GM18867 (cell line): ENCODE data around the gene AQP12A.

Experiments used
- ATAC-seq: cut with Tn5 transposase; IDR thresholded peaks from one replicate; pipeline ENCODE4 v1.9.1; 2021; ENCODE audit warnings: mild to moderate bottlenecking, moderate library complexity; ENCODE audit not compliant: unreplicated experiment

Gene AQP12A

DNA sequence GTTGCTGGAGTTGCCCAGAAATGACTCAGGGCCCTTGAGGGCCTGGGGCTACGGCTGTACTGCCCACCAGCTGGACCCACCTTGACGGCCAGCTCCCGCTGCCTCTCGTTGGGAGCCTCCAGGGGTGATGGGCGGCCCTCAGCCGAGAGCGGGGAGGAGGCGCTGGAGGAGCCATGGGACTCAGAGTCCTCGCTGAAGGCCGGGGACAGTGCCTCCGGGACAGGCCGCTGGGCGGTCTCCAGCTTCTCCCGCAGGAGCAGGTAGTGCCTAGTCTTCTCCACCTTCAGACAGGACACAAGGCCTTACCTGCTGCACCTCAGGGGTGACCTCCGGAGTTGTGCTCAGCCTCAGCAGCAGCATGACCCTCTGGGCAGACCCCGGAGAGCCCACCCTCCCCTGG, 30.7 kb downstream of the AQP12A start:
- no peak for ATAC-seq

DNA sequence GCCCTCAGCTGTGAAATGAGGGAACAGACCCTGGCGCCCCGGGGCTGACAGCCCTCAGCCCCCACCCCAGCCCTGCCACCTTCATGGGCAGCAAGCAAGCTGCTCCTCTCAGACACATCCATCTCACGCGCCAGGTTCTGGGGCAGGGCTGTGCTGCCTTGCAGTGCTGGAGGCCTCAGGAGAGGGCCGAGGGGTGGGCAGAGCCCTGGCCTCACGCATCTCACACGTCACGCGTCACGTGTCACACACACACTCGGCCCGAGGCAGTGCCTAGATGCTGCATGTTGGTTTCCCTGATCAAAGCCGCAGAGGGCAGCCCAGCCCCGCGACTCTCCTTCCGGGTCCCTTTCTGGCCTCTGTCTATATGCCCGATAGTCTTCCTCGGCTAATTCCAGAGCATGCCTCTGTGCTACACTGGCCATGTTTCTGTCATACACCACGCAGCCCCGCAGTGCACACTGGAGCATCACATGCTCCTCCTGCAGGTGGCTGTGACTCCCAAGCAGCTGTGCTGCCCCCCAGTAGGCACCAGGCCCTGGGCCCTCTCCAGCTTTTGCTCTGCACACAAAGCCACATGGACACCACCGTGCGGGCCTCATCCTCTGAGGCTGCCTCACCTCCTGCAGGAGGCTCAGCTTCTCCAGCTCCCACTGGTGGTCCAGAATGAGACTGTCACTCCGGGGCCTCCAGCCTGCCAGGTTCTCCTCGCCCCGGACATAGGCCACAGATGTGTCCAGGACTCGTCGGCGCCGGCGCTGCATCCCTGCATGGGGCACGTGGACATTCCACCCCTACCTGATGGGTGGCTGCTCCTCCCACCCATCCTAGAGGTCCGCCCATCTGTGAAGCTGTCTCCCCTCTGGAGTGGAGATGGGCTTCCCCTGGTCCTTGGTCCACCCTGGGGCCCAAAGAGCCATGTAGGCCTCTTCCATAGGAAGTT, 31.4 kb downstream of the AQP12A start:
- no peak for ATAC-seq

DNA sequence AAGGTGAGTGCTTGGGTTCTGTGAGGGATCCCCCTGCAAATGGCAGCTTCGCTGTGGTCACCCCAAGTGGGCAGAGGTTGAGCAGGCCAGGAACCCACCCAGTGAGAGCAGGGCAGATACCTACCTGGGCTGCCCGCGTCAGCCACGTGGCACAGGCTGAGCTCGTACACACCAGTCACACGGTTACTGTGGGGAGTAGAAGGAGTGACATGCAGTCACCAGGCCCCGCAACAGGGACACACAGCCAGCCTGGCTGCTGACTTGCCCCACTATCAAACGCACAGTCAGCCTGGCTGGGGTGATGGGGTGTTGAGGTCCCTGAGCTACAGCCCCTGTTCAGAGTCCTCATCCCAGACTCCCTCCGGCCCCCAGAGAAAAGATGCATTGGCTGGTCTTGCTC, 32.2 kb downstream of the AQP12A start:
- ATAC-seq = no peak

DNA sequence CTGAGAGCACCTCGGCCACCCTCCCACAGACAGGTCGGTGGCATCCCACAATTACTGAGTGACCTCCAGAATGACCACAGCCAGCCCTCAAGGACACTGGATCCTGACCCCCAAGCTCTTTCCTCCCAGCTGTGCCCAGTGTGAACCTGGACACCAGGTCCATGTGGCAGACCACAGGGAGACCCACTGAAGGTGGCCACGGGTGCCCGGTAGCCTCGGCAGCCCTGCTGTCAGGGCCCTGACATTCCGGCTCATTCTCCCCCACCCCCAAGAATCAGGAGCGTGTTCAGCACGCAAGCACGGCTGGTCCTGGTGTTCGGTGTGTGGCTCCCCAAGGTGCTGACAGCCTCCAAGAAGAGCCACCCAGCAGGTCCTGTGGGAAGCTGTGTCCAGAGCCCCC, 32.8 kb downstream of the AQP12A start:
- ATAC-seq = no peak

DNA sequence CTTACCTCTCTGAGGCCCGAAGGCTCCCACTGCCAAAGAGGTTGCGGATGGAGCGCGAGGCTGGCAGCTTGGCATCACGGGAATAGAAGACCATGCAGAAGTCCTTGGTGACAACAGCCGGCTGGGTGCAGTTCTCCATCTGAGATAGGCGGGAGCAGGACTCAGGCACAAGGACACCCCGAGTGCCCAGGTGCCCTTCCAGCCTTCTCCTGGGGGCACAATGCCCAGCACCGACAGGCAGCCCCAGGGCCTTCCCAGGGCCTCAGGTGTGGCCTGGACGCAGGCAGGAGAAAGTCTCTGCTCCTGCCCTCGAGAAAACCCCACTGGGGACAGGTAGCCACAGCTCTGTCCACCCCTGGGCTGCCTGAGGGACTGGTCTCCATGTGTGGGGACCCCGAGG, 33.6 kb downstream of the AQP12A start:
- no peak for ATAC-seq

DNA sequence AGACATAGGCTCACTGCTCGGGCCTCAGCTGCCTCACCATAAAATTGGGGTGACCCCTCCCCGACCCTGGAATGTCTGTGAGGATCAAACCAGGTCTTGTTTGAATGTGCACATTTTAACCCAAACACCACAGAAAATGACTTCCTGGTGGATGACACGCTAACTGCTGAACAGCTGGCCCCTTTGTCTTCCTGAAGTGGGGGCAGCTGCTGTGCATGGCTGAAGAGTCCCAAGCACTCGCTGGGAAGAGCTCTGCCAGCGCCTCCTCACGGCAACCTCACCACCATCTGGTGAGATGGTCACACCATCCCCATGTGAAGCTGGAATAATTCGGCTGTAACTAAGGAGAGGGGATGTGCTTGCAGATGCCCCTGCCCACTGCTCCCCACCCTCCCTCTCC, 34.0 kb downstream of the AQP12A start:
- no peak for ATAC-seq

DNA sequence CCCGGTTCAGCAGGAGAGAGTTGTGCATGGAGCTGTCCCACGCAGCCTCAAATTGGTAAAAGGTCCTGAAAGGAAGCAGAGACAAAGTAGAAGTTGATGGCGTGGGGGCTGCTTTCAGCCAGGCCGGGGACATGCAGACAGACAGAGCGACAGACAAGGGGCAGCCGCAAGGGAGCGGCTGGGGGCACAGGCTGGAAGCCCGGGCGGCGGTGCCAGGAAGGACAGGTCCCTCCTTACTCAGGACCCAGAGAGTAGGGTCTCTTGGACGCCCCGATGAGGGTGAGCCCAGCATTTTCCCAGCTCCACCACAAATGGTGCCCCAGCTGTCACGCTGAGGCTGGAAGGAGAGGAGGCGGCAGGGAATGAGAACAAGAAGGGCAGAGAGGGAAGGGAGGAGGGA, 35.2 kb downstream of the AQP12A start:
- ATAC-seq = no peak

DNA sequence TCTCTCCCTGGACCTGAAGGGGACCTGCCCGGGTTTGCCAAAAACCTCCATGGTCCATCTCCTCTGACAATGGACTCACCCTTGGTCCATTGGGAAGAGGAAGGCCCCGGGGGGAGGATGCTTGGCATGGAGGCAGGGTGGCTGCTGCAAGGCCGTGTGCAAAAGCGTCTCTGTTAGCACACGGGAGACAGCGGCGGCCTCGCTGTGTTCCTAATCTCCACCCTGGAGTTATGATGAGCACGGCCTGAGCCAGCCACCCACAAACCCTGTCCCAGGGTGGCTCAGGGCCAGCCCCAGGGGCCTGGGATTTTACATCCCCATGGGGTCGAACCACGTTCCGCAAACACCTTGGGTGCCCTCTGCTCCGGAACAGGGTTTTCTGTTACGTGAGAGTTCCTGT, 35.8 kb downstream of the AQP12A start:
- ATAC-seq = no peak

DNA sequence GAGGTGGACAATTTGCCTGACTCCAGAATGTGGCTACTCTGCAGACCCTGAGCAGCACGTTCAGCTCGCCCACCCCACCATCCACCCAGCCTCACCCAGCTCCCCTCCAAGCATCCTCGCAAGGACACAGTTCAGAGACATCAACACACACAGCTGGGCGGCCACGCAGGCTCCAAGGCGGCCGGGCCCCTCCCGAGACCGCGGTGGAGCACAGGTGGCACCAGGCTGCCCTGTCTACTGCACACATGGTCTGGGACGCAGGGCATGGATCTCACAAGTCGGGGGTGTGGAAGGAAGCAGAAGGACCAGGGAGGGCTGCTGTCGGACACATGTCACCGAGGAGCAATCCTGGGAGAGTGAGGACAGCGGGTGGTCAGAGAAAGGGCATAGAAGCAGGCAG, 36.2 kb downstream of the AQP12A start:
- no peak for ATAC-seq

DNA sequence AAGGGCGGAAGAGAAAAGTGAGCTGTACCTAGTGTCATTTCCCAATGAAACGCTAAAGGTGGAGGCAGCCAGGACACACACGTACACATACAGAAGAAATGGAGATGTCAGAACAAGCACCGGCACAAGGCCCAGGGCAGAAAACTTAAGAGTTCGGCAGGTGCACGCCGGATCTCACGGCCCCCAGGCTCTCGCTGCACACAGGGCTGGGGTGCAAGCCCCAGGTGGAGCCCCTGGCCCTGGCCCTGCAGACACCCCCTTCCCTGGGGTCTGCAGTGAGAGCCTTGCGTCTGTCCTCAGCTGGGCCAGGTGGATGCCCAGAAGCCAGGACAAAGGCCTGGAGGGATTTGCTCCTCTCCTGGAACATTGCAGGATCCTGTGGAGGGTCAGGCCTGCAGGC, 36.7 kb downstream of the AQP12A start:
- no peak for ATAC-seq

DNA sequence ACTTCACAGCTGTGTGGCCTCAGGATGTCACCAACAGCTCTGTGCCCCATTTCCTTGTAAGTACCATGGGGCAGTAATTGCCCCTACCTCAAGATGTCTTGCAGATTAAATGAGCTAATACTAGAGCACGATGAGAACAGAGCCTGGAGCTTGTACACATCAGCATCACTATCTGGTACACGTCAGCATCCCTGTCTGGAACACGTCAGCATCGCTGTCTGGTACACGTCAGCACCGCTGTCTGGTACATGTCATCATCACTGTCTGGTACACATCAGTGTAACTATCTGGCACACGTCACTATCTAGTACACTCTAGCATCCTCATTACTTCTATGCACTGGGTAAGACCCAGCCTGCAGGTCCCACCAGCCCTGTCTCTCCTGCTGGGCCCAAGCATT, 37.2 kb downstream of the AQP12A start:
- ATAC-seq = no peak

DNA sequence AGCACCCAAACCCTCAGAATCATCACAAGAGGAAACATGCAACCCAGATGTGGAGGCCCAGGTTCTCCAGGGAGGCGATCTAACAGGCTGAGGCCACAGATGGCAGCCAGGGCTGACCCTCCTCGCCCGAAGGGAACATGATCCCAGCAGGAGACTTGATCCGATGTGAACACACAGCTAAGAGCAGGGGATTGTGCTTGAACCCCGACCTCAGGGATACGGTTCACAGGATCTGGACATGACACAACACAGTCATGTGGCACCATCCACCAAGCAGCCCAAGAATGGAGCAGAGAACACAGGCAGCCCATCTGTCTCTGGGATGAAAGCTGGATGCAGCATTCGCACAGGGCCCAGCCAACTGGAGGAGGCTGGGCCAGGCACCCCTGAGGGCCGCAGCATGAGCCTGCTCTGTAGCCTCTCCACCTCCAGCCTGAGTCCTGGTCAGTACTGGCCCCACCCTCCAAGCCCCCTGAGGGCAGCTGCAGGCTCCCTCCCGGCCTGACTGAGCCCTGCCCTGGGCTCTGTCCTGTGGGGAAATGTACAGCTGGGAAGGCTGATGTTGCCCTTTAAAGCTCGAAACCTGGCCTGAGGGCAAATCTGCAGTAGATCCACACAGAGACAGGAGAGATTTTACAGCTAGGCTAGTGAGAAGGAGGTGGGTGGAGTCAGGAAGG, 39.0 kb downstream of the AQP12A start:
- ATAC-seq = no peak

DNA sequence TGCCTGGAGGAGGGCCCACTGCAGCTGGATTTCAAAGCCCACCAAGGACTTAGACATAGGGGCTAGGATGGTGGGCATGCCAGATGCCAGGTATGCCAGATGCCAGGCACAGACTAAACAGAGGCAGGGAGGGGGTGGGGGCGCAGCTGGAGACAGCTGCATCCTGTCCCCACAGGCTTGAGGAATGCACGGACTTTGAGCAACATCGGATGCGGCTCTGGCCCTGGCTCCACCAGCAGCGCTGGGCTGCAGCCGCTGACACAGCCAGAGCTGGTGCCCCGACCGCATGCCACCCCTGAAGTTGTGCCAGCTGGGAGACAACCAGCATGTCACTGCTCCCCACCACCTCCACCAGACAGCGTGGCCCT, 39.5 kb downstream of the AQP12A start:
- ATAC-seq = no peak

DNA sequence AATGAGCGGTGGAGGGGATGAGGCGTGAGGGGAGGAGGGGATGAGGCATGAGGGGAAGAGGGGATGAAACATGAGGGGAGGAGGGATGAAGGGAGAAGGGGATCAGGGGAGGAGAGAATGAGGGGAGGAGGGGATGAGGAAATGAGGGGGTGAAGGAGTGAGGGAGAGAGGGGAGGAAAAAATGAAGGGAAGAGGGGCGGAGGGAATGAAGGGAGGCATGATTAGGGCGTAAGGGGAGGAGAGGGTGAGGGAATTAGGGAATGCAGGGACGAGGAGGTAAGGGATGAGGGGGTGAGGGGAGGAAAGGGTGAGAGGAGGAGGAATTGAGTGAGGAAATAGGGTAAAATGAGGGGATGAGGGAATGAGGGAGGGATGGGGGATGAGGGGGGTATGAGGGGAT, 40.5 kb downstream of the AQP12A start:
- no peak for ATAC-seq

DNA sequence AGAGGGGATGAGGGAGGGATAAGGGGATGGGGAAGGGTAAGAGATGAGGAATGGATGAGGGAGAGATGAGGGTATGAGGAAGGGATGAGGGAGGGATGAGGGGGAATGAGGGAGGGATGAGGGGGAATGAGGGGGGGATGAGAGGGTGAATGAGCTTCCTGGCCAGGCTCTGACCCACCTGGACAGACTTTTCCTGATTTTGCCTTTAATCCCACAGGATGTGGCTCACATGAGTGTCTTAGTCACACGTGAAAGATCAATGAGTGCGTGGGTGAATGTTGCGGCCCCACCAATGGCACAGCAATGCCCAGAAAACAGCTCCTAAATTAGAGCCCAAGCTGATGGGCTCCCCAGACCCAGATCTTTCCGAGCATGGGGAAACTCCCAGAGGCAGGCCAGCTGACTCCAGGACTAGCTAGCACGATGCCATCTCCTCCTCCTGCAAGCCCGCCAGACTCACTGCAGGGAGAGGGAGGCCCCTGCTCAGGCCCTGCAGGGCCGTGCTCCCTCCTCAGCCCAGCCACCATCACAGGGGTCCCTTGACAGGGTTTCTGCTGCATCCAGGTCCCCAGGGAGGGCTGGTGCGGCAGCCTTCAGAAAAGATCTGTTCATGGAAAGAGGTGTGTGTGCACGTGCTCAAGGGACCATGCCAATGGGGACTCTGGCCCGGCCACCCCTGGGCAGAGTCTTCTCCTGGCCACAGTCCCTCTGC, 41.4 kb downstream of the AQP12A start:
- ATAC-seq = no peak

DNA sequence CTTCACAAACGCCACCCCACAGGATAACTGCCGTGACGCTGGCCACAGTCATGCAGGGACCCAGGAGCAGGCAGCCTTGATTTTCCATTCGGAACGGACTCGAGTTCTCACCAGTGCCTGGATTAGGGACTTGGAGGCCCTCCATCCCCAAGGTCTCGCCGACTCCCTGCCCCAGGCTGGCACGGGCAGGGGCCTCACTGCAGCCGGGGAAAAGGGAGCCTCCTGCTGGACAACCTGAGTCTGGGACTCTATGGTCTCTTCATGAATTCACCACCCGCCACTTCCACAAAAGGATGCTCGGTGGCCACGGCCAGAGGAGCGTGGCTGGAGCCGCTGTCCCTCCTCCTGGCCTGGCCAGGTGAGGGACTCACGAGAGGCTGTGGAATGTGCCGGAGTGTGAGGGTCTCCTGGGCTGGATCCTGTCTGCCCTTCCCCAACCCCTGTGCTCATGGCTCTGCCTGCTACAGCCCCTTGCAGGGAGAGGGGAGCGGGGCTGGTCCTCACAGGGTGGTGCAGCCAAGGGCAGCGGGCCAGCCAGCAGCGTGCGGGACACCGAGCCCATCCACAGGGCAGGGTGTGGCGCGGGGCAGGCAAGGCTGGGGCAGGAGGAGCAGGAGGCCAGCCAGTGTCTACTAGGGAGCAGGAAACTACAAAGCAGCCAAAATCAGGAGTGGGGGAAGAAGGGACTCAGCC, 42.3 kb downstream of the AQP12A start:
- ATAC-seq = no peak

DNA sequence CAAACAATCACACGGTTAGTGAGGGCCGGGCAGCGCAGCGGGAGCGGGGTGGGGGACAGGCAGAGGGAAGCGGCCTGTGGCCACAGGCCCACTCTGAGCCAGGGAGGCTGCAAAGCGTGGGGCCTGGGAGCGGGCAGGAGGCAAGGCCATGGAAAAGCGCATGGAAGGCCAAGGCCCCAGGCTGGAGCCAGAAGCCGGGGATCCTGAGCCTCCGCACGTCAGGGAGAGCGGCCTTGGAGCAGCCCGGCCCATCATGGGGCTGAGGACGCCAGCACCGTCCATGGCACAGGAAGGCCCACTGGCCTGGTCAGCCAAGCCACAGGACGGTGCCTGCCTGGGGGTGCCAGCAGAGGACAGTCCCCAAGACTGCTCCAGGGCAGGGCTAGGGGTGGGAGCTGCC, 43.1 kb downstream of the AQP12A start:
- ATAC-seq = no peak

DNA sequence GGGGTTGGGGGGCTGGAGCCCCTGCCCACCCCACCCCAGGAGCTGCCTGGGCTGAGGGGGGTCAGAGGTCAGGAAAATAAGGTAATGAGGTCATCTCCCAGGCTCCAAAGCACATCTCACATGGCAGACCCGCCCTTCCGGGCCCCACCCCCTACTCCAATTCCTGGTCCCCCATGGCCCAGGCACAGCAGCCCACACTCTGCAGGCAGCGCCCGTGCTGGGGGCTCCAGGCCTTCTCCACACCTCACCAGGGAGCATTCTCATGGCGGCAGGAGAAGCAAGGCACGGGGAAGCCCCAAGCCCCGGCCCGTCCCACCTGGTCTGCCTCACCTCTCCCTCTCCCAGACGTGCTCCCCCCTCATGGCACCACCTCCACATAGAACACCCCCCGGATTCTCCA, 43.8 kb downstream of the AQP12A start:
- no peak for ATAC-seq

DNA sequence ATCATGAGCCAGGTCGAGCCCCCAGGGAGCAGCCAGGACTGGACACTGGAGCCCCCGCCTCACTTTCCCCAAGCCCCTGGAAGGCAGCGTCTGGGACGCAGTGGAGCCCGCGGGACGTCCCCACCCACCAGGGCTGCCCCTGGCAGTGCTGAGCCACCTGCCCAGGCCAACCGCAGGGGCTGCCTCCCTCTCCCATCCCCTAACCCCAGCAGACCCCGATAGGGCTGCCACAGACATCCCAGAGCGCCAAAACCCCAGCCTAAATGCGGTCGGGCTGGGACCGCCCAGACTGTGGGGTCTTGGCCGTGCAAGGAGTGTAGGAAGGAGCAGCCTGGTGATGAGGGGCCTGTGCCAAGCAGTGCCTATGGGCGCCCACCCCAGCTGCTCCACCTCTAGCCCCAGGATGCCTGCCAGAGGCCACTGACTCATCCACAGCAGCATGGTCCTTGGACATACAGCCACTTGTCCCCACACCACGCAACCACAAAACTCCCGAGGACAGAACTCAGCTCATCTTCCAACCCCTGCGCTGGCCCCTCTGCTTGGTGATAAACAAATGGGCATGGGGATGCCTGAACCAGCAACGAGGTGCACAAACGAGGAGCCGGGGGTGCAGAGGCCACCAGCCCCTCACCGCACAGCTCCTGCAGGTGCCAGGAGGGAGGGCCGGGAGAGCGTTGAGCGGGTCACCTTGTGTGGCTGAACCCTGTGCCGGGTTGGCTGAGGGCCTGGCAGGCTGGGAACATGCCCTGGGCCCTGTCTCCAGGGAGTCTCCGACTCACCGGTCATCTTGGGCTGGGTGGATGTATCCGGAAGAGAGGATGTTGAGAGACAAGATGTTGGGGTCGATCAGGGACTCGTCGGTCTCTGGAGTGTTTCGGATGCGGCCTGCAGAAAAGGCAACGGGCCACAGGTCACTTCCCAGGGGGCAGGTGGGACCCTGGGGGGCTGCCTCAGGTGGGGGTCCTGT, 44.9 kb downstream of the AQP12A start:
- no peak for ATAC-seq

DNA sequence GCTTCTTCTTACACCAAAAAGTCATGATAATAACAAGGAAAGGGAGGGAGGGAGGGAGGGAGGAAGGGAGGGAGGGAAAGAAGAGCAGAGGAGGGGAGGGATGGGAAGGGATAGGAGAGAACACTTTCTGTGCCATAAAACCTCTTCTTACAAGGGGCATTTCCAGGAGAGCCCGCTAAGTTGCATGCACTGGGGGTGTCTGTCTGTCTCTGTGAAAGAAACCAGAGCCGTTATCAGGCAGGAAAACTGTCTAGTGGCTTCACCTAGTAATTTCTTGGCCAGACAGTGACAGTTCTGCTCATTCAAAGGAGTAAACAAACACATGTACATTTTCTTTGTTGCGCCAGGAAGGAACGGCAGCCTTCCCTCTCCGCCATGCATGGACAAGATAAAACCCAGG, 45.8 kb downstream of the AQP12A start:
- no peak for ATAC-seq
